GM12878 (cell line): Measurements from ENCODE around the gene GUCY1B1. TPM values are rescaled to one million over a fixed set of nuclear protein-coding genes. Genes with fewer than 3 reads are reported as not detected.

Source experiments
- ATAC-seq: fragments of 200-7000 bp; cut with Tn5 transposase; 3 replicates; pipeline ENCODE4 v1.9.1; 2020; ENCODE audit warnings: mild to moderate bottlenecking, moderate library complexity
- BruUV-seq: library from RNA; stranded (reverse); fragments of 400-500 nt; replicated peaks from 2 replicates; lab custom pipeline; 2021; lab: Mats Ljungman, UMichigan
- CTCF ChIA-PET: fragments of 300-600 bp; sonication (Branson Sonifier 250); formaldehyde crosslinking; extraction: SDS; loops from one replicate; lab custom pipeline; 2021; ENCODE audit warnings: inconsistent platforms; lab: Yijun Ruan, JAX
- POLR2A ChIA-PET: fragments of 350-600 bp; formaldehyde crosslinking; extraction: SDS; loops from one replicate; lab custom pipeline; 2021; ENCODE audit warnings: inconsistent platforms; lab: Charles Lee
- RAD21 ChIA-PET: fragments of 300-600 bp; sonication (Branson Sonifier 250); formaldehyde crosslinking; loops from one replicate; lab custom pipeline; 2023; ENCODE audit warnings: antibody characterized with exemption; ENCODE audit not compliant: unreplicated experiment; lab: Charles Lee
- SMC1A ChIA-PET: fragments of 300-600 bp; sonication (Branson Sonifier 250); formaldehyde crosslinking; loops from one replicate; lab custom pipeline; 2023; ENCODE audit not compliant: unreplicated experiment, uncharacterized antibody; lab: Charles Lee
- DNase-seq: peaks from one replicate; pipeline ENCODE4 v3.0.0-alpha.2; 2011; ENCODE audit warnings: low read depth, low spot score
- FAIRE-seq: peaks from 3 replicates; lab custom pipeline; 2011; peaks lifted over from hg19 to GRCh38; lab: Jason Lieb, UNC
- H2AFZ ChIP-seq: 2 replicates; pipeline ENCODE4 v1.6.0; 2011; ENCODE audit warnings: low read depth, low read length, control low read depth; ENCODE audit not compliant: control insufficient read depth
- H3K27ac ChIP-seq: 2 replicates; pipeline ENCODE4 v1.5.1; 2011; ENCODE audit warnings: control low read depth; ENCODE audit not compliant: control insufficient read depth, insufficient read depth
- H3K27me3 ChIP-seq, 2 experiments: replicated peaks in 1 of 2; 2 replicates each; pipeline versions ENCODE4 v1.6.0 to v1.6.1; 2011; ENCODE audit warnings: low read length in 1 of 2; ENCODE audit not compliant: control insufficient read depth in 2 of 2, insufficient read depth in 2 of 2
- H3K36me3 ChIP-seq, 2 experiments: 2 replicates each; pipeline ENCODE4 v1.5.1; 2011; ENCODE audit warnings: low read length in 1 of 2; ENCODE audit not compliant: control insufficient read depth in 2 of 2, insufficient read depth in 2 of 2
- H3K4me1 ChIP-seq: 2 replicates; pipeline ENCODE4 v1.6.1; 2011; ENCODE audit warnings: mild to moderate bottlenecking, low read length, moderate library complexity, mixed read lengths; ENCODE audit not compliant: control insufficient read depth, insufficient read depth
- H3K4me2 ChIP-seq: 2 replicates; pipeline ENCODE4 v1.6.0; 2011; ENCODE audit warnings: control low read depth; ENCODE audit not compliant: control insufficient read depth, insufficient read depth
- H3K4me3 ChIP-seq: fragments of 200-600 bp; sonication (generic); 2 replicates; pipeline ENCODE4 v1.5.1; 2016
- H3K79me2 ChIP-seq: 2 replicates; pipeline ENCODE4 v1.6.0; 2011; ENCODE audit warnings: low read length; ENCODE audit not compliant: control insufficient read depth, insufficient read depth
- H3K9ac ChIP-seq: 2 replicates; pipeline ENCODE4 v1.8.0; 2011; ENCODE audit warnings: low read length, control low read depth, mixed read lengths; ENCODE audit not compliant: control insufficient read depth, insufficient read depth
- H3K9me3 ChIP-seq: replicated peaks from 3 replicates; pipeline ENCODE4 v1.5.1; 2011; ENCODE audit warnings: mild to moderate bottlenecking, low read length; ENCODE audit not compliant: control insufficient read depth, insufficient read depth
- H4K20me1 ChIP-seq: 2 replicates; pipeline ENCODE4 v1.6.0; 2011; ENCODE audit not compliant: control insufficient read depth, insufficient read depth
- ASH2L ChIP-seq: fragments of 300-600, 200-600 bp; sonication (generic); IDR thresholded peaks from 2 replicates; pipeline ENCODE4 v1.6.1; 2017; ENCODE audit warnings: low read depth, mild to moderate bottlenecking, borderline replicate concordance
- CEBPB ChIP-seq, 2 experiments: fragments of 150-350 bp in 1 of 2; IDR thresholded peaks; 2 replicates each; pipeline ENCODE4 v1.6.1; 2012 to 2014; ENCODE audit warnings: low read depth in 2 of 2, low read length in 2 of 2, borderline replicate concordance in 1 of 2, inconsistent platforms in 1 of 2
- KAT2A ChIP-seq: conservative IDR thresholded peaks from 2 replicates; pipeline ENCODE4 v1.6.1; 2011; ENCODE audit warnings: low read depth, low read length; ENCODE audit not compliant: control insufficient read depth
- SIN3A ChIP-seq: IDR thresholded peaks from 2 replicates; pipeline ENCODE4 v1.6.1; 2012; ENCODE audit warnings: low read depth, low read length, improper control_type of control experiment
- SKIL ChIP-seq: fragments of 450-650 bp; IDR thresholded peaks from 2 replicates; pipeline ENCODE4 v1.6.1; 2017; ENCODE audit warnings: mild to moderate bottlenecking, low read depth, inconsistent platforms; ENCODE audit not compliant: poor library complexity, severe bottlenecking
- WGBS: methylation state at CpG from one replicate; pipeline ENCODE4 v1.1.6; 2016; ENCODE audit warnings: low lambda C conversion rate; ENCODE audit not compliant: insufficient replicate concordance, insufficient coverage; ENCODE audit errors: missing lambda C conversion rate; 5-methylcytosine and 5-hydroxymethylcytosine counted together
- in situ Hi-C: fragments of 300-500 bp; cut with MboI; formaldehyde crosslinking; loops from 9 replicates; pipeline ENCODE4 v1.14.3; 2018; ENCODE audit warnings: mixed read lengths
- intact Hi-C: fragments of 100-400 bp; cut with micrococcal nuclease; formaldehyde crosslinking; loops from one replicate; pipeline ENCODE4 v1.14.2; 2022; ENCODE audit not compliant: unreplicated experiment
- polyA plus RNA-seq, 11 experiments: library from polyadenylated mRNA; depleted of rRNA in 4 of 11; unstranded in 6 of 11; stranded (reverse) in 5 of 11; fragments of >200 nt; fragmentation: Nextera tagmentation in 4 of 11; fragmentation: Illumina TruSeq in 1 of 11; extraction: Ambion mirVana in 4 of 11; extraction: Trizol in 1 of 11; gene quantifications; 1 replicate in 1 of 11; 2 replicates in 10 of 11; pipeline versions ENCODE4 v1.2.1 to v1.2.3, GENCODE V29; 2011 to 2016; ENCODE audit warnings: inconsistent platforms in 2 of 11, missing spikeins in 2 of 11, low read depth in 1 of 11
- total RNA-seq, 4 experiments: library from RNA; depleted of rRNA in 3 of 4; stranded (reverse); fragments of >200 nt in 3 of 4; fragmentation: Illumina TruSeq in 1 of 4; extraction: Trizol in 1 of 4; gene quantifications; 2 replicates each; pipeline versions ENCODE4 v1.2.1 to v1.2.3, GENCODE V29; 2013 to 2021
- TF ChIP-seq, protein P1 (sequence below): fragments of 450-650 bp; formaldehyde crosslinking; IDR thresholded peaks from 2 replicates; pipeline ENCODE4 v1.4.0; 2020; ENCODE audit warnings: mild to moderate bottlenecking, moderate library complexity

GUCY1B1 gene
- total and polyA plus RNA-seq, 10 of the 15 experiments (the other 5 are each of a cell fraction or from before 2014, with no cell fraction given) = 0.60 to 38.5 (median 1.4) TPM

- DNase-seq = no peak
- no peaks in the 10 kb centered on the region for H3K9me3 ChIP-seq
- H3K9ac ChIP-seq = no peak overlapping the region
- H3K27me3 ChIP-seq = no peaks in the 10 kb centered on the region
- TF ChIP-seq SKIL = no peak
- TF ChIP-seq ASH2L = no peak
- no peak for TF ChIP-seq CEBPB (IDR thresholded peaks at IDR 0.05; ENCODE audit: borderline replicate concordance in 1 of 2, low read depth in 2 of 2, low read length in 2 of 2)
- TF ChIP-seq, protein P1, sequence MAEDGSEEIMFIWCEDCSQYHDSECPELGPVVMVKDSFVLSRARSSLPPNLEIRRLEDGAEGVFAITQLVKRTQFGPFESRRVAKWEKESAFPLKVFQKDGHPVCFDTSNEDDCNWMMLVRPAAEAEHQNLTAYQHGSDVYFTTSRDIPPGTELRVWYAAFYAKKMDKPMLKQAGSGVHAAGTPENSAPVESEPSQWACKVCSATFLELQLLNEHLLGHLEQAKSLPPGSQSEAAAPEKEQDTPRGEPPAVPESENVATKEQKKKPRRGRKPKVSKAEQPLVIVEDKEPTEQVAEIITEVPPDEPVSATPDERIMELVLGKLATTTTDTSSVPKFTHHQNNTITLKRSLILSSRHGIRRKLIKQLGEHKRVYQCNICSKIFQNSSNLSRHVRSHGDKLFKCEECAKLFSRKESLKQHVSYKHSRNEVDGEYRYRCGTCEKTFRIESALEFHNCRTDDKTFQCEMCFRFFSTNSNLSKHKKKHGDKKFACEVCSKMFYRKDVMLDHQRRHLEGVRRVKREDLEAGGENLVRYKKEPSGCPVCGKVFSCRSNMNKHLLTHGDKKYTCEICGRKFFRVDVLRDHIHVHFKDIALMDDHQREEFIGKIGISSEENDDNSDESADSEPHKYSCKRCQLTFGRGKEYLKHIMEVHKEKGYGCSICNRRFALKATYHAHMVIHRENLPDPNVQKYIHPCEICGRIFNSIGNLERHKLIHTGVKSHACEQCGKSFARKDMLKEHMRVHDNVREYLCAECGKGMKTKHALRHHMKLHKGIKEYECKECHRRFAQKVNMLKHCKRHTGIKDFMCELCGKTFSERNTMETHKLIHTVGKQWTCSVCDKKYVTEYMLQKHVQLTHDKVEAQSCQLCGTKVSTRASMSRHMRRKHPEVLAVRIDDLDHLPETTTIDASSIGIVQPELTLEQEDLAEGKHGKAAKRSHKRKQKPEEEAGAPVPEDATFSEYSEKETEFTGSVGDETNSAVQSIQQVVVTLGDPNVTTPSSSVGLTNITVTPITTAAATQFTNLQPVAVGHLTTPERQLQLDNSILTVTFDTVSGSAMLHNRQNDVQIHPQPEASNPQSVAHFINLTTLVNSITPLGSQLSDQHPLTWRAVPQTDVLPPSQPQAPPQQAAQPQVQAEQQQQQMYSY (CRISPR knock-in tag) = no peak
- no peak for TF ChIP-seq SIN3A
- no peak for TF ChIP-seq KAT2A
- TF ChIP-seq, all 136 proteins: peak for 0
- SMC1A ChIA-PET = interaction anchor here (1.7 to 2.2 kb wide), 2 partner anchors 29 to 154 kb away, joined by 4 to 11 read pairs; no protein-coding TSS in a partner anchor
- intact Hi-C loops (no loop called here), in situ Hi-C loops (loop anchor here (25.0 kb wide), 2 partner anchors 812 to 987 kb away; no protein-coding TSS in a partner anchor)
- no TSS peak for BruUV-seq
- Histone ChIP-seq H3K4me3 (no peak overlapping the region), H2AFZ (no peak overlapping the region), H3K36me3 (no peaks in the 10 kb centered on the region), H4K20me1 (no peaks in the 10 kb centered on the region), H3K79me2 (no peaks in the 10 kb centered on the region), H3K4me2 (no peak overlapping the region), H3K27ac (no peak overlapping the region), H3K4me1 (no peaks in the 10 kb centered on the region)
- POLR2A ChIA-PET = no interaction called here
- CTCF ChIA-PET = interaction anchor here (1.7 kb wide), 1 partner anchor 356 kb away, joined by 3 read pairs; no protein-coding TSS in a partner anchor
- FAIRE-seq (no peak), ATAC-seq (no peak)
- 22% methylated on average over 5 of the region's 5 CpGs for WGBS
- RAD21 ChIA-PET = interaction anchor here (1.8 kb wide), 1 partner anchor 12 kb away, joined by 7 read pairs; no protein-coding TSS in a partner anchor
Measured at GRCh38 chr4:155799116-155799793, 40.4 kb downstream of the GUCY1B1 start.
